SHP77 (cell line): ENCODE measurements around the gene ELF1.
"Not testable (repeated sequence)": the region's sequence is repeated elsewhere in the genome, so short reads cannot be mapped to it uniquely, and the experiment has no call there.

ENCODE experiments used
- DNase-seq, 2 experiments: peaks; one replicate each; lab custom pipeline; 2025; lab: John Stamatoyannopoulos, UW

ELF1 gene

DNA sequence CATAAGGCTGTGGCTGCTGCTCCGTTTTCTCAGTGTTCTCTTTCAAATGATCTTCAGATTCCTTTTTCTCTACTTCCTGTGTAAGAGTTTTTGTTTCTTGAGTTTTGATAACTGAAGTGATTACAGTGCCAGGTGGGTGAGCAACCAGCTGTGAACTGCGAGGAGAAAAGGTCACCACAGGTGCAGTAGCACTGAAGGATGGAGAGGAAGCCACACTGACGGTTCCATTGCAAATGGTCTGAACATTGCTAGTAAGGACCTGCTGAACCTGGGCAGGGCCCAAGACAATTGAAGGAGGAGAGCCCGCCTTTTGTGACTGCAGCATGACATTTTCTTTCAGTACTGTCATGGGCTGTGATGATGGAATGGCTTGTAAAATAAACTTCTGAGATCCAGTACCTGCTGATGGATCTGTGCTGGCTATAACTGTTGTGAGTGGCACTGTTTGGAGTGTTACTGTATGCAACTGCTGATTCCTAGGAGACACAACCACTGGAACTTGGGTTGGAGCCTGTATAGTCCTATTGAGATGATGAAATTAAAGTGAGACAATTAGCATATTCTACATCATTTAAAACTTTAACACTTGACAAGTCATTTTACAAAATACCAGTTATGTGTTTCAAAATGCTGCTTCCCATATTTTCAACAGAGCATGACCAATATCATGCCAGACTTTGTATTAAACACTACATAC, 85.5 kb downstream of the ELF1 start:
- no peak for DNase-seq

DNA sequence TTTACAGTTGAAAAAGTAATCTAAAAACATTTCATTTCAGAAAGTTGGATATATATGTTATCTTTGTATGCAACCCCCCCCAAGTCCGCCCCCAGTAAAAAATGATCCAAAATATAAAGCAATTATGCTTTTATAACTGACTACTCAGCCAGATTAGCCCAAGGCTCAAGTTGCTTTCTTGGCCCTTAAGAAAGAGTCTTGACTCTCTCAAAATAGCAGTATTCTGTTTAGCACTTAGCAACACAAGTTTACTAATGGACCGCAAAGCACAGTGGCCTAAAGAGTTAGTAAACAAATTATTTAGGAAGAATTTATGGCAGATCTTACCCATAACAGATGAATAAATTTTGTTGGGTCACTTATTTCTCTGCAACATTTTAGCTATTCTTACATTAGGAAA, 86.9 kb downstream of the ELF1 start:
- DNase-seq, result no peak

DNA sequence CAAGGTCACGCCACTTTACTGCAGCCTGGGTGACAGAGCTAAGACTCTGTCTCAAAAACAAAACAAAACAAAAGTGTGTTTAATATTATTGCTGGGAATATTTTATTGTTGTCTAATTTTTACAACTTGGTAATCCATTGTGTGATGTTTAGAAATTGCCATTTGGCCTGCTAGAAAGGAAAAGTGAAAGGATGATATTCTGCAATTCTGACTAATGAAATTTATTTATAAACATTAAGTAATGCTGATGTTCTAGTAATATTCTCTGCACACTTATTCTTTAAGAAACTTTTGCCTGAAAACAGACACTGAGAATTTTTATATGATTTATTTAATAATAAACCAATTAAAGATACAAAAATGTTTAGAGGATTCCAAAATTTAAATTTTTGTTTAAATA, 87.4 kb downstream of the ELF1 start:
- DNase-seq, result no peak

DNA sequence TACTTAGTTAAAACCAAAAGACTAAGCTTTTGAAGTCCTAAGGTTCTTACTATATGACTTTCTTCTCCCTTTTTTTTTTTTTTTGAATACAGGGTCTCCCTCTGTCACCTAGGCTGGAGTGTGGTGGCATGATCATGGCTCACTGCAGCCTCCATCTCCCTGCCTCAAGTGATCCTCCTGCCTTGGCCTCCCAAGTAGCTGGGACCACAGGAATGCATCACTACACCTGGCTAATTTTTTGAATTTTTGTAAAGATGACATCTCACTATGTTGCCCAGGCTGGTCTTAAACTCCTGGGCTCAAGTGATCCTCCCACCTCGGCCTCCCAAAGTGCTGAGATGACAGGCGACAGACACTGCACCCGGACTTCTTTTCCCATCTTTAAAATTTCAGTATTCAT, 89.2 kb downstream of the ELF1 start:
- DNase-seq, result not testable (repeated sequence)

DNA sequence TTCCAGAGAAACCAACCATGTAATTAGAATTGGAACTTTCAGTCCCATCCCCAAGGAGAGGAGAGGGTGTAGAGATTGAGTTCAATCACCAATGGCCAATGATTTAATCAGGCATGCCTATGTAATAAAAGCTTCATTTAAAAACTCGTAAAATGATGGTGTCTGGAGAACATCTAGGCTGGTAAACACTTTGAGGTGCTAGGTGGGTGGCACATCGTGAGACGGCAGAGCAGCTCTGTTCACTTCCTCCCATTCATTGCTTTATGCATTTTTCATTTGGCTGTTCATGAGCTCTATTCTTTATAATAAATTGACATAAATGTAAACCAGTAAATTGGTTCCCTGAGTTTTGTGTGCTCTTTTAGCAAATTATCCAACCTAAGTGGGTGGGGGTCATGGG, 90.1 kb downstream of the ELF1 start:
- DNase-seq, result no peak

DNA sequence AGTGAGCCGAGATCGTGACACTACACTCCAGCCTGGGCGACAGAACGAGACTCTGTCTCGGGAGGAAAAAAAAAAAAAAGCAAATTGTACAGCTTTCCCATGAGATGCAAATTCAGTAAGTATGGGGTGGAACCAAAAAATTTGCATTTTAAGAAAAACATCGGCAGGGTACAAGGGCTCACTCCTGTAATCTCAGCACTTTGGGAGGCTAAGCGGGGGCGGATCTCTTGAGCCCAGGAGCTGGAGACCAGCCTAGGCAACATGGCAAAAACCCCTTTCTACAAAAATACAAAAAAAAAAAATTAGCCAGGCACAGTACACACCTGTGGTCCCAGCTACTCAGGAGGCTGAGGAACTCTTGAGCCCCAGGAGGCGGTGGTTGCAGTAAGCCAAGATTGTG, 91.2 kb downstream of the ELF1 start:
- DNase-seq, result no peak

DNA sequence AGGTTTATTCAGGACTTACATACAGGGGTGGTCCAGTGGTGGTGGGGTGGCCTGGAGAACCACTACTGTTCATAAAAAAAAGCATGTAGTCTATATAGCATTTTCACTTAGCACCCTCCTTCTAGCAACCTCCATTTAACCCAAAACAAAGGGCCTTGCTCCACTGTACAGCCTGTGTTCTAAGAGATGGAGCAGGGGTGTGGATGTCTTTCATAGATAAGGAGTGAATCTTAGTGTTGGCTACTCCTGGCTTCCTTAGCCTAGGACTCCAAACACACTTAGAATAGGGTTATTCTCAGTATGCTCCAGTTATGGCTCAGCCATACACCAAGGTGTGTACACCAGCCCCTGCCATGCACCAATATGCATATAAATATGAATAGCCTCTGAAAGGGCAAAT, 95.2 kb downstream of the ELF1 start:
- no peak for DNase-seq

DNA sequence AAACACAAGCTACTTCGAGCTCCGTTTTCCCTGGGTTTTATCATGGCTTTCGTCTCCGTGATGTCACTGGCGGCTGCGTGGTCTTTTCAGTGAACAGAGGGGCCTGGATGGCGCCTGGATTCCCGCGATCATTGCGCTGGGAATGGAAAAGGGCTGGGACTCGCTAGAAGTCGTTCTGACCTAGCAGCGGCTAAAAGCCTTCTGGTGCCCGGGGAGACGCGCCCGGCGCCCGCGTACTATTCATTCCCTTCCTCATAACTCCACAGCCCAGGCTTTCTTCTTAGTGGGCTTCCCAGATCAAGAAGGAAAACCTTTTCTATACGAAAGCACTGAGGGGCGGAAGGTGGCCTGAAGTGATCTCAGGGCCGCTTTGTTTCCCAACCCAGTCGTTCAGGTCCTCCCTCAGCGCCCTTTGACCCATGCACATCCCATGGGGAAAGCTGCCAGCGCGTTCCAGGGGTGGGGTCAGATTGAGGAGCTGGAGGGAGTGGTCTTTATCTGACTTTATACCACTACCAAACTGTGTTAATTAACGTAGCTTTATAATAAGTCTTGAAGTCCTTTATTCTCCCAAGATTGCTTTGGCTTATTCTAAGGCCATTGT, 96.6 kb downstream of the ELF1 start:
- DNase-seq, result no peak

DNA sequence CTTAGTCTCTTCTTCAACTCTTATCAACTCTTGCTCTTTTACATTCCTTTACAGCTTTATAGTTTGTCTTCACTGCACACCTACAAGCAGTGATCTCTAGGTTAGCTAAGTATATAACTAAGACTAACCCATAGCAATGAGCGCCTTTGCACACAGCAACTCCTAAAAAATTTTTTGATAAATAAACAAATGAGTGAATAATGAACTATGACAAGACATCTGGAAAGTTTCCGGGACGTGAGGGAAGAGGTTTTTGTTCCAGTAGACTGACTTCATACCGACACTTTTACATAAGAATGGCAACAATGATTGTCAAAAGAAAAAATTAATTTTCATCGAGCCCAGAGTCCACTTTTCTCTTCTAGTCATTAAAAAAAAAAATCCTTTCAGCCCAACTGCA, 98.3 kb downstream of the ELF1 start:
- DNase-seq, result no peak

DNA sequence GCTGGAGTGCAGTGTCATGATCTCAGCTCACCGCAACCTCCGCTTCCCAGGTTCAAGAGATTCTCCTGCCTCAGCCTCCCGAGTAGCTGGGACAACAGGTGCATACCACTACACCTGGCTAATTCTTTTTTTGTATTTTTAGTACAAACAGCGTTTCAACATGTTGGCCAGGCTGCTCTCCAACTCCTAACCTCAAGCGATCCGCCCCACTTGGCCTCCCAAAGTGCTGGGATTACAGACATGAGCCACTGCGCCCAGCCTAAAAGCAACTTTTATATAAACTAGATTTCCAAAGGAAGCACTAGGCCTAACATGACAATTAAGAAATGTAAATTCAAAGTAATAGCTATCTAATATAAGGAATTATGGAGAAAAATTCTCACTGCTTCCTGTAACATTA, 99.2 kb downstream of the ELF1 start:
- DNase-seq, result not testable (repeated sequence)

DNA sequence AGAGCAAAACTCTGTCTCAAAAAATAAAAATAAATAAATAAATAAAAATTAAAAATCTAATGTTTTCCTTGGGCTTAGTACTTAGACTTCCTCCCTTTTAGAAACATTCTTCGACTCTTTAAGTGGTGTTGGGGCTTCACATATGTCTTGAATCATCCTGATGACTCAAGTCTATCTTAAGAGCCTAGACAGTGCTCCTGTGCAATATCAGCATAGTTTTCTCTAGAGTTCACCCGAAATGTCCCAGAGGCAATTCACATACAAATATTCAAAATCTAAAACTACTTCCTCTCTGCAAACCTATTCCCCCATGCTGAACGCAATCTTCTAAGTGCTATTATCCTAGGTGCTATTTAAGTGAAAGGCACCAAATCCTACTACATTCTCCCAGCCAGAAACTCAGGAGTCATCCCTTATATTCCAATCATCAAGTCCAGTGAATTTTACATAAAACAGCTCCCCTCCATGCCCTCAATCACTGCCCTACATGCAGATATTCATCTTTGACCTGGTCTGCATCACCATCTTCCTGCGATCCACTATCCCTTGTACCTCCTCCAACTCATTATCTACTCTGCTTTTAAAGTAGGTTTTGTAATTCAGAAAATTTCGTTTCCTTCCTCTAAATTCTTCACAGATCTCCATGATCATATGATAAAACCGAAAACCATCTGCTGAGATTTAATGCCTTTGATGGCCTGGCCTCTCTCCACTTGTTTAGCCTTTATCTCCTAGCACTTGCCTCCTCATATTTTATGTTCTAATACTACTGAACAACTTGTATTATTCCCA, 102.7 kb downstream of the ELF1 start:
- DNase-seq, result no peak

DNA sequence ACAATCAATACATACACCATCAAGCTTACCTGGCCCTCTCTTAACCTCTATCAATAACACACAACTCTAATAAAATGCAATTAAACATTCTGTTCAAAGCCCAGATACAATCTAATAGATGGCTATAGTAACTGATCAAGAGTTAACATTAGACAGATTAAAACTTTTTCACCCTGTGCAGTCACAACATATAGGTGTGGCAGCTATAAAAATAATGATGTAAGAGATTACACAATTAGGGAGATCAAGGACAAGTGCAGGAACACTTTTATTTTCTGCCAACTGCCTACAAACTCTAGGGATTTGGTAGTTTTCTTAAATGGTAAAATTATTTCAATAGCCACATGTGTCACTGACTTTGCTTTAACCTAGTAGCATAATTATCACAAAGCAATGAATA, 104.3 kb downstream of the ELF1 start:
- not testable (repeated sequence) for DNase-seq

DNA sequence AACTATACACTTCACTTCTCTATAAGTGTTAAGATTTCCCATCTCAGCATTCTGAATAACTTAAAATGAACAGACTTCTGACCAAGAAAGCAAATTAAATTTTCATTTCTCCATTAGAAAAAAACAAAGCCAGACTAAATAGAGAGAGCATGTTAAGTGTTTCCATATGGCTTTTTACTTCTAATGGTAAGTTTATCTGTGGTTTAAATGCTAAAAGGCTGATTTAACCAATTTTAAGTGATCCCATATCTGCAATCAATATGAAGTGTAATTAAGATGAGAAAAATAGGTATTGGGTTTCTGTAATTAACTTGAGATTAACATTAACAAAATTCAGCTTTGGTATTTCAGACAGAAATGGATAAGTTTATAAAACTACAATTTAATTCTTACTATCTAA, 107.8 kb downstream of the ELF1 start:
- DNase-seq, result no peak

DNA sequence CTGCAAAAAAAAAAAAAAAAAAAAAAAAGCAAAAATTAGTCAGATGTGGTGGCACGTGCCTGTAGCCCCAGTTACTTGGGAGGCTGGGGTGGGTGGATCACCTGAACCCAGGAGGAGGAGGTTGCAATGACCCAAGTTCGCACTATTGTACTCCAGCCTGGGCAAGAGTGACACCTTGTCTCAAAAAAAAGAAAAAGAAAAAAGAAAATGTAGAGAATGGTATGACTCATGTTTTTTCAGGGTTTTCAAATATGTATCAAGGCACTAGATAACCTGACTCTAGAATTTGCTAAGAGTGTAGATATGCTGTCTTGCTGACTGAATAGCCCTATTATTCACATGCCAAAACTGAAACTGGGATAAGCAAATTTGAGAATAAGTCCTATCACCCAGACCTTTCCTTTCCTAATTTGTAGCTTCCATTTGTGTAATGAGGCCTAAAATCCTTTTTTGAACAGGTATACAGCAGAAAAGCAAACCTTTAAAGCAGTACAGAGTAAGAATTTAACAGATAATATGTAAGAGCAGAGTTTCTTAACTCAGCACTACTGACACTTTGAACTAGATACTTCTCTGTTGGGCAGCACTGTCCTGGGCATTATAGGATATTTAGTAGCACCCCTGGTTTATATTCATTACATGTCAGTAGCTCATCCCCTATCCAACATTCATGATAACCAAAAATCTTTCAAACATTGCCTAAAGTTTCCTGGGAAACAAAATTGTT, 108.6 kb downstream of the ELF1 start:
- DNase-seq, result no peak

DNA sequence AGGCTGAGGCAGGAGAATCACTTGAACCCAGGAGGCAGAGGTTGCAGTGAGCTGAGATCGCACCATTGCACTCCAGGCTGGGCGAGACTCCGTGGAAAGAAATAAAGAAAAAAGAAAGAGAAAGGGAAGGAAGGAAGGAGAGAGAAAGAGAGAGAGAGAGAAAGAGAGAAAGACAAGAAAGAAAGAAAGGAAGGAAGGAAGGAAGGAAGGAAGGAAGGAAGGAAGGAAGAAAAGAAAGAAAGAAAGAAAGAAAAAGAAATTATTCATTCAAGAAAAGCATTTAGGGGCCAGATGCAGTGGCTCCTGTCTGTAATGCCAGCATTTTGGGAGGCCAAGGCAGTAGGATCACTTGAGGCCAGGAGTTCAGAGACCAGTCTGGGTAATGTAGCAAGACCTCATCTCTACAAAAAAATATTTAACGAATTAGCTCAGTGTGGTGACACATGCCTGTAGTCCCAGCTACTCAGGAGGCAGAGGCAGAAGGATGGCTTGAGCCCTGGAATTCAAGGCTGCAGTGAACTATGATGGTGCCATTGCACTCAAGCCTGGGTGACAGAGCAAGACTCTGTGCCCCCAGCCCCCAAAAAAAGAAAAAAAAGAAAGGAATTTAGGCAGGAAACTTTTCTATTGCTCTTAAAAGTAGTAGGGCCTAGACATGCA, 109.4 kb downstream of the ELF1 start:
- DNase-seq, result not testable (repeated sequence)

DNA sequence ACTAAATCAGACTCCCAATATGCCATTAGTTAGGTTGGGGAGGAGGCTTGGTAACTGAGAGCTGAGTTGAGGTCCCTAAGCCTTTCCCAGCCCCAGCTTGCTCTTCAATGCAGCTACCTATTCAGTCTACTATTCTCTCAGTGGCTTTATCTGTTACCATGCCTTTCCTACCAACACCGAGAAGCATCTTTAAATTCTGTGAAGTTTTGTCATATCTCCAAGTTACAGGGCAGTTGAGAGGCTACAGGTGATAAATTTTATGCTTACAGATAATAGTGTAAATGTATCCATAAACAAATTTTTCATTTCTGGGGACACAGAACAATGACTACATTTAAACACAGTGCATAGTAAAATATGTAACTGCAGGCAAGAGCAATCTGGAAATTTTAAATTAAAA, 110.6 kb downstream of the ELF1 start:
- no peak for DNase-seq

DNA sequence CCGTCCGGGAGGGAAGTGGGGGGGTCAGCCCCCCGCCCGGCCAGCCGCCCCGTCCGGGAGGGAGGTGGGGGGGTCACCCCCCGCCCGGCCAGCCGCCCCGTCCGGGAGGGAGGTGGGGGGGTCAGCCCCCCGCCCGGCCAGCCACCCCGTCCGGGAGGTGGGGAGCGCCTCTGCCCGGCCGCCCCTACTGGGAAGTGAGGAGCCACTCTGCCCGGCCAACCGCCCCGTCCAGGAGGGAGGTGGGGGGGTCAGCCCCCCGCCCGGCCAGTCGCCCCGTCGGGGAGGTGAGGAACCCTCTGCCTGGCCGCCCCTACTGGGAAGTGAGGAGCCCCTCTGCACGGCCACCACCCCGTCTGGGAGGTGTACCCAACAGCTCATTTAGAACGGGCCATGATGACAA, 118.1 kb downstream of the ELF1 start:
- not testable (repeated sequence) for DNase-seq

DNA sequence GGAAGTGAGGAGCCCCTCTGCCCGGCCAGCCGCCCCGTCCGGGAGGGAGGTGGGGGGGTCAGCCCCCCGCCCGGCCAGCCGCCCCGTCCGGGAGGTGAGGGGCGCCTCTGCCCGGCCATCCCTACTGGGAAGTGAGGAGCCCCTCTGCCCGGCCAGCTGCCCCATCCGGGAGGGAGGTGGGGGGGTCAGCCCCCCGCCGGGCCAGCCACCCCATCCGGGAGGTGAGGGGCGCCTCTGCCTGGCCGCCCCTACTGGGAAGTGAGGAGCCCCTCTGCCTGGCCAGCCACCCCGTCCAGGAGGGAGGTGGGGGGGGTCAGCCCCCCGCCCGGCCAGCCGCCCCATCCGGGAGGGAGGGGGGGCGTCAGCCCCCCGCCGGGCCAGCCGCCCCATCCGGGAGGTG, 118.5 kb downstream of the ELF1 start:
- not testable (repeated sequence) for DNase-seq

DNA sequence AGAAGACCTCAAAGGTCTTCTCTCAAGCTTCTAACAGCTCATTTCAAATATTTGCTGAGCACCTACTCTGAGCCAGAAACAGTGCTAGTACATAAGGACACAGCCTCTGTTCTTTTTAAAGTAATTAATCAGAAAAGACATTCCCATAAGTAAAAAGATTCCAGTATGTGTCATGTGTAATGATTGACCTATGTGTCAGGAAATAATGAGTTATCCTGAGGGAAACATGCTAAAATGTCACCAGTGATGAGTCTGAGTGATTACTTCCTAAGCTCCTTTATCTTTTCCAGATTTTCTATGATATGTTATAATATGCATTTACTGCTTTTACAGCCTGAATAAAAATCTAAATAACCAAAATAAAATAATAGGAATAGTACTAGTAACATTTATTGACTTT, 122.1 kb downstream of the ELF1 start:
- no peak for DNase-seq

DNA sequence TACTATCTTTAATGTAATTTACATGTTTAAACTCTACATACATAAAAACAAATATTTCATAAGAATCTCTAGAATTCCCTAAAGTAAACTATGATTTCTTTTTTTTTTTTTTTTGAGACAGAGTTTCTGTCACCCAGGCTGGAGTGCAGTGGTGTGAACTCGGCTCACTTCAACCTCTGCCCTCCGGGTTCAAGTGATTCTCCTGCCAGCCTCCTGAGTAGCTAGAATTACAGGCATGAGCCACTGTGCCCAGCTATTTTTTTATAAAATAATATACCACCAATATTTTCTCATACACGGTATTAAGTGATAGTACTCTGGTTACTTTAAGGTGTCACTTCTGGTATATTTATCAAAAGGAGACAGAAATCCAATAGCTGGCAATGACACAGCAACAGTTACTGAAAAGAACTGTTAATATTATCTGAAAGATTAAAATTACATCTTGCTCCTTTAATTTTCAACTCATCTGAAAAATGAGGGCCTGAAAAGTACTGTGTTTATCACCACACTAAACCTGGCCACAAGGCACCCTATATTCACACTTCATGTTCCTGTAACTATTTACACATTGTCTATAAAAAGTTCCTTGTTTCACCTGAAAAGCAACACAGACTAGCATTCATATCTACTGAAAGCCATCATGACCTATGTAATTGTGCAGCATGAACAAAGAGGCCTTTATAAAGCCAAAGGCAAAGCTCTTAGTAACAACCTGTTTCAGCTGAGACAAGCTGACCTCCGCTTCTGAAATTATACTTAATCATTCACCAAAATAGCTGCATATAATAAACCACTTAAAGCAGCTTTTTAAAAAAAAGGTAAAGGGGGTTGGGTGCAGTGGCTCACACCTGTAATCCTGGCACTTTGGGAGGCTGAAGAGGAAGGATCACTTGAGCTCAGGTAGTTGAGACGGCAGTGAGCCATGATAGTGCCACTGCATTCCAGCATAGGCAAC, 123.6 kb downstream of the ELF1 start:
- no peak for DNase-seq

DNA sequence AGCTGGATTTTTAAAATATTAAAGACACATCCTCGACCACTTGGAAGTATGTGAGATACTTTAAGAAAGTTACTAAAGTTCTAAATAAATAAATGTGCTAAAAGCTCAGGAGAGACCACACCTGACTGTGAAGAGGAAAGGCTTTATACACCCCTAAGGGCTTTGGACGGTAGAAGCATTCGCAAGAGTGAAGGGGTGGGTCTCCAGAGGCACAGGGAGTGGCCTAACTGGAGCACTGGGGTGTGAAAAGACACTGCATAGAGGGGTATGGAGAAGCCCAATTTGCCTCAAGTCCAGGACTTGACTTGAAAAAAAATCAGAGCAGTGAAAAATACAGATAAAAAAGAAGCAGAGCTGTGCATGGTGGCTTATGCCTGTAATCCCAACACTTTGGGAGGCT, 125.5 kb downstream of the ELF1 start:
- DNase-seq, result not testable (repeated sequence)
